Fibroblast of skin of left biceps (primary cell): ENCODE data around the gene HIRIP3.
"Not testable (repeated sequence)": the region's sequence is repeated elsewhere in the genome, so short reads cannot be mapped to it uniquely, and the experiment has no call there.

ENCODE experiments used
- DNase-seq, 2 experiments: peaks; one replicate each; pipeline ENCODE4 v3.0.0-alpha.2; 2013; ENCODE audit warnings: low read depth in 2 of 2

HIRIP3 gene

GRCh38 chr16:29959821-29960220, 35.6 kb downstream of the HIRIP3 start:
- not testable (repeated sequence) for DNase-seq

DNA sequence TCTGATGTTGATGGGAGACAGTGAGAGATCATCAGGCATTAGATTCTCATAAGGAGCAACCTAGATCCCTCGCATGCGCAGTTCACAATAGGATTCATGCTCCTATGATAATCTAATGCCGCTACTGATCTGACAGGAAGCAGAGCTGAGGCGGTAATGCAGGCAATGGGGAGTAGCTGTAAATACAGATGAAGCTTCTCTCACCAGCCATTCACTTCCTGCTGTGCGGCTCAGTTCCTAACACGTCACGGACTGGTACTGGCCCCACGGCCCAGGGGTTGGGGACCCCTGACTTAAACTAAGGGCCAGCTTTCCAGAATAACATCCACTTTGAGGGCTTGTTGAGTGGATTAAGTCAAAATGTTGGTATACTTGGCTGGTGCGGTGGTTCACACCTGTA, 36.1 kb downstream of the HIRIP3 start:
- no peak for DNase-seq

- DNase-seq, result no peak
These were observed 36.7 kb downstream of the HIRIP3 start for GRCh38 chr16:29958756-29959155.

GRCh38 chr16:29951625-29952365, 43.6 kb downstream of the HIRIP3 start:
- DNase-seq, result no peak

DNA sequence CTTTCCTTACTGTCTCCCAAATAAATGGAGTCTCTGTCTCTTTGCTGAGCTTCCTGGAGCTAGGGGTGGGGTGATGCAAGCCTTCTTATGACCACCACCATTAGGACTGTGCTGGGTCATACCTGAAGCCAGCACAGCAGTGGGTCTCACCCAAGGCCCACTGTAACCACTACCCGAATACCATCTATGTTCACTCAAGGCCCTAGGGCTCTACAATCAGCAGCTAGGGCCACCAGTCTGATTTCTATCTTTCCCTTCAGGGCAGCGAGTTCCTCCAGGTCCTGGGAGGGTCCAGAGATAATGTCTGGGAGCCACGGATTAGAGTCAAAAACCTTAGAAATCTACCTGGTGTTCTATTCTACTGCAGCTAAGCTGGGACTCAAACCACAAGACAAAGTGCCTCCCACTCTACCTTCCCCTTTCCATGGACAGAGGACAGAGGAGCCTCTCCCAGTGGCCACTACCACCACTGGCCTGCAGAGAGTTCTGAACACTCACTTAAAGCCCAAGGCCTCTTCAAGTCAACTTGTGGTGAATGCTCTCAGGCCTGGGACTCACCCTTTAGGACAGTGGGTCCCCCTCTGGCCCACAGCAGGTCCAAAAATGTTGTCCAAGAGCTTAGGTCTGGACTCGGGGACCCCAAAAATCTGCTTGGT, 44.5 kb downstream of the HIRIP3 start:
- DNase-seq, result no peak

- no peak for DNase-seq
These were observed 47.5 kb downstream of the HIRIP3 start for GRCh38 chr16:29947897-29948296.

GRCh38 chr16:29943846-29944799, 51.3 kb downstream of the HIRIP3 start:
- DNase-seq, result peak; percentile 95 to 96
